Liver (tissue), 3 donors: ENCODE results near the gene ZBTB45.

Experiments
- CTCF ChIP-seq: fragments of 150-350 bp; IDR thresholded peaks from 2 replicates; pipeline ENCODE4 v1.5.1; 2017; ENCODE audit warnings: improper control_type of control experiment, low read depth, low read length; ENCODE audit not compliant: missing input control
- HNF4A ChIP-seq, 2 donors: conservative IDR thresholded peaks; 2 replicates each; pipeline ENCODE4 v1.6.1; 2016; ENCODE audit warnings: antibody characterized with exemption in 2 of 2, mild to moderate bottlenecking in 2 of 2
- JUND ChIP-seq, 2 donors: IDR thresholded peaks; 2 replicates each; pipeline ENCODE4 v1.6.1; 2016; ENCODE audit warnings: antibody characterized with exemption in 2 of 2
- RAD21 ChIP-seq, 2 donors: IDR thresholded peaks; 2 replicates each; pipeline ENCODE4 v1.6.1; 2016; ENCODE audit warnings: antibody characterized with exemption in 2 of 2, mild to moderate bottlenecking in 2 of 2
- REST ChIP-seq: IDR thresholded peaks from 2 replicates; pipeline ENCODE4 v1.6.1; 2016; ENCODE audit warnings: antibody characterized with exemption, mild to moderate bottlenecking
- SP1 ChIP-seq: IDR thresholded peaks from 2 replicates; pipeline ENCODE4 v1.6.1; 2018; ENCODE audit warnings: antibody characterized with exemption, mild to moderate bottlenecking
- TAF1 ChIP-seq: conservative IDR thresholded peaks from 2 replicates; pipeline ENCODE4 v1.6.1; 2016; ENCODE audit warnings: antibody characterized with exemption, mild to moderate bottlenecking
- YY1 ChIP-seq: IDR thresholded peaks from 2 replicates; pipeline ENCODE4 v1.6.1; 2016; ENCODE audit warnings: antibody characterized with exemption, mild to moderate bottlenecking
- ZBTB33 ChIP-seq: IDR thresholded peaks from 2 replicates; pipeline ENCODE4 v1.6.1; 2016; ENCODE audit warnings: antibody characterized with exemption
- TF ChIP-seq, protein P1 (sequence below): IDR thresholded peaks from 2 replicates; pipeline ENCODE4 v1.6.1; 2016; ENCODE audit warnings: antibody characterized with exemption
- donor health status: healthy.
- donor health status: healthy.

GRCh38 chr19:58555920-58556621 is 36.5 kb upstream of the ZBTB45 start:
- no peak for TF ChIP-seq CTCF
- TF ChIP-seq, protein P1, sequence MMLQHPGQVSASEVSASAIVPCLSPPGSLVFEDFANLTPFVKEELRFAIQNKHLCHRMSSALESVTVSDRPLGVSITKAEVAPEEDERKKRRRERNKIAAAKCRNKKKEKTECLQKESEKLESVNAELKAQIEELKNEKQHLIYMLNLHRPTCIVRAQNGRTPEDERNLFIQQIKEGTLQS: no peak
- no peak for TF ChIP-seq REST
- no peak for TF ChIP-seq SP1
- TF ChIP-seq RAD21 (IDR thresholded peaks at IDR 0.05): no peak
- no peak for TF ChIP-seq ZBTB33
- no peak for TF ChIP-seq TAF1
- TF ChIP-seq JUND (IDR thresholded peaks at IDR 0.05): no peak
- no peak for TF ChIP-seq HNF4A (conservative IDR thresholded peaks at IDR 0.05)
- TF ChIP-seq YY1: no peak
